Spleen (tissue), 11 donors: ENCODE results near the gene CTLA4. TPM values are rescaled to one million over a fixed set of nuclear protein-coding genes. Genes with fewer than 3 reads are reported as not detected.

Source experiments
- DNase-seq: peaks from one replicate; pipeline ENCODE4 v3.0.0-alpha.2; 2020
- H3K27ac ChIP-seq, 8 donors: fragments of 200-600 bp; sonication (generic) in 7 of 8; 1 replicate in 4 of 8; 2 replicates in 4 of 8; pipeline versions ENCODE4 v1.5.0 to v1.8.0; 2016 to 2021; ENCODE audit warnings: inconsistent platforms in 4 of 8, mild to moderate bottlenecking in 4 of 8, moderate library complexity in 1 of 8
- H3K27me3 ChIP-seq, 7 donors: fragments of 200-600 bp; sonication (generic) in 6 of 7; replicated peaks in 1 of 7; 1 replicate in 4 of 7; 2 replicates in 3 of 7; pipeline versions ENCODE4 v1.5.0 to v1.8.0; 2016 to 2021; ENCODE audit warnings: inconsistent platforms in 3 of 7, mild to moderate bottlenecking in 1 of 7
- H3K36me3 ChIP-seq, 6 donors: fragments of 200-600 bp; sonication (generic) in 5 of 6; 1 replicate in 4 of 6; 2 replicates in 2 of 6; pipeline versions ENCODE4 v1.5.0 to v1.8.0; 2016 to 2021; ENCODE audit warnings: inconsistent platforms in 2 of 6
- H3K4me1 ChIP-seq, 6 donors: fragments of 200-600 bp; sonication (generic) in 5 of 6; 1 replicate in 3 of 6; 2 replicates in 3 of 6; pipeline versions ENCODE4 v1.5.0 to v1.8.0; 2016 to 2021; ENCODE audit warnings: inconsistent platforms in 3 of 6
- H3K4me3 ChIP-seq, 8 donors: fragments of 200-600 bp; sonication (generic) in 7 of 8; 1 replicate in 4 of 8; 2 replicates in 4 of 8; pipeline versions ENCODE4 v1.5.0 to v1.8.0; 2016 to 2021; ENCODE audit warnings: inconsistent platforms in 4 of 8, mild to moderate bottlenecking in 4 of 8, moderate library complexity in 2 of 8
- H3K9me3 ChIP-seq, 8 donors: fragments of 200-600 bp; sonication (generic) in 7 of 8; 1 replicate in 4 of 8; 2 replicates in 4 of 8; pipeline versions ENCODE4 v1.5.0 to v1.8.0; 2016 to 2021; ENCODE audit warnings: inconsistent platforms in 4 of 8
- CTCF ChIP-seq, 11 experiments: fragments of 200-600 bp in 7 of 11; fragments of 450-650 bp in 4 of 11; sonication (generic) in 4 of 11; IDR thresholded peaks in 8 of 11; conservative IDR thresholded peaks in 3 of 11; 1 replicate in 7 of 11; 2 replicates in 4 of 11; pipeline versions ENCODE4 v1.4.0 to v1.8.0; 2016 to 2021; ENCODE audit warnings: antibody characterized with exemption in 11 of 11, inconsistent platforms in 4 of 11, mild to moderate bottlenecking in 1 of 11
- POLR2A ChIP-seq, 3 donors: fragments of 450-650 bp; IDR thresholded peaks; one replicate each; pipeline ENCODE4 v1.5.1; 2017; ENCODE audit warnings: antibody characterized with exemption in 3 of 3, mild to moderate bottlenecking in 1 of 3
- POLR2AphosphoS5 ChIP-seq, 3 donors: sonication (generic); formaldehyde crosslinking; IDR thresholded peaks; one replicate each; pipeline ENCODE4 v1.5.1; 2017; ENCODE audit warnings: antibody characterized with exemption in 3 of 3
- WGBS, 5 donors: extraction: QIAGEN DNeasy Blood & Tissue Kit in 3 of 5; methylation state at CpG; one replicate each; pipeline versions ENCODE4 v1.1.5 to v1.1.7; 2013 to 2018; 5-methylcytosine and 5-hydroxymethylcytosine counted together
- intact Hi-C: fragments of 100-400 bp; cut with DNase I; formaldehyde crosslinking; loops from one replicate; pipeline ENCODE4 v1.15.0; 2023; ENCODE audit warnings: low total_unique reads
- polyA plus RNA-seq, 3 donors: library from polyadenylated mRNA; stranded (reverse); fragments of 200-250 nt; gene quantifications; one replicate each; pipeline ENCODE4 v1.2.1, GENCODE V29; 2013
- total RNA-seq, 7 donors: library from RNA; depleted of rRNA in 3 of 7; stranded (reverse); fragments of >200 nt in 3 of 7; fragmentation: NEBNext Ultra II Directional in 4 of 7; extraction: Animal tissue kit (Norgen Biotek cat#: 25700) in 4 of 7; gene quantifications; one replicate each; pipeline versions ENCODE4 v1.1.0 to v1.2.1, GENCODE V29; 2016 to 2021
- donor health status: healthy with polysubstance abuse.
- donor health status: DM: no; HTN: no; CAD: no; lungs with moderate emphysema.
- donor health status: DM: no; HTN: no; CAD: no.
- donor health status: Bipolar disorder and iron deficiency.
- donor health status: healthy.
- donor health status: DM: no; HTN: no; CAD: no.
- donor health status: DM: yes; HTN: yes; CAD: no.

CTLA4 gene
- total and polyA plus RNA-seq, 10 donors = 1.4 to 9.9 (median 2.9) TPM

GRCh38 chr2:203822240-203822639 is 45.3 kb upstream of the CTLA4 start:
- H3K27me3 ChIP-seq = peaks cover 0 to 64% (median 0%) of the 10 kb centered on the region in 7 donors
- WGBS, 5 donors = 87 to 94% (median 90%) methylated on average over 6 of the region's 6 CpGs
- no peak overlapping the region for H3K4me3 ChIP-seq
- no peak for TF ChIP-seq POLR2AphosphoS5 (IDR thresholded peaks at IDR 0.05)
- TF ChIP-seq CTCF (IDR thresholded peaks at IDR 0.05 in 8 of 11, conservative IDR thresholded peaks at IDR 0.05 in 3 of 11) = no peak
- TF ChIP-seq POLR2A (IDR thresholded peaks at IDR 0.05) = no peak
- H3K36me3 ChIP-seq = no peaks in the 10 kb centered on the region
- H3K4me1 ChIP-seq = no peaks in the 10 kb centered on the region
- no peak for DNase-seq
- intact Hi-C loops = no loop called here
- no peaks in the 10 kb centered on the region for H3K9me3 ChIP-seq
- no peak overlapping the region for H3K27ac ChIP-seq

- no peak overlapping the region for H3K4me3 ChIP-seq
- H3K36me3 ChIP-seq = no peaks in the 10 kb centered on the region
- H3K27me3 ChIP-seq = peaks cover 0 to 55% (median 0%) of the 10 kb centered on the region in 7 donors
- H3K9me3 ChIP-seq = peaks cover 0 to 5% (median 0%) of the 10 kb centered on the region in 8 donors
- intact Hi-C loops = no loop called here
- no peaks in the 10 kb centered on the region for H3K4me1 ChIP-seq
- 86 to 98% (median 90%) methylated on average over 3 of the region's 3 CpGs for WGBS, 5 donors
- TF ChIP-seq CTCF (IDR thresholded peaks at IDR 0.05 in 8 of 11, conservative IDR thresholded peaks at IDR 0.05 in 3 of 11) (no peak), POLR2AphosphoS5 (IDR thresholded peaks at IDR 0.05) (no peak), POLR2A (IDR thresholded peaks at IDR 0.05) (no peak)
- H3K27ac ChIP-seq = no peak overlapping the region
- no peak for DNase-seq
Measured at GRCh38 chr2:203823173-203823572, 44.4 kb upstream of the CTLA4 start.

GRCh38 chr2:203824057-203824456 is 43.5 kb upstream of the CTLA4 start:
- WGBS, 5 donors = 78 to 90% (median 87%) methylated on average over 4 of the region's 4 CpGs
- no peak for DNase-seq
- Histone ChIP-seq H3K36me3 (no peaks in the 10 kb centered on the region), H3K4me3 (no peak overlapping the region), H3K4me1 (no peaks in the 10 kb centered on the region), H3K27ac (no peak overlapping the region), H3K27me3 (peaks cover 0 to 55% (median 0%) of the 10 kb centered on the region in 7 donors), H3K9me3 (peaks cover 0 to 5% (median 0%) of the 10 kb centered on the region in 8 donors)
- TF ChIP-seq POLR2A (IDR thresholded peaks at IDR 0.05) (no peak), POLR2AphosphoS5 (IDR thresholded peaks at IDR 0.05) (no peak), CTCF (IDR thresholded peaks at IDR 0.05 in 8 of 11, conservative IDR thresholded peaks at IDR 0.05 in 3 of 11) (no peak)
- intact Hi-C loops = no loop called here

- H3K4me3 ChIP-seq = no peak overlapping the region
- TF ChIP-seq CTCF (IDR thresholded peaks at IDR 0.05 in 8 of 11, conservative IDR thresholded peaks at IDR 0.05 in 3 of 11) (no peak), POLR2A (IDR thresholded peaks at IDR 0.05) (no peak)
- DNase-seq = no peak
- no peaks in the 10 kb centered on the region for H3K4me1 ChIP-seq
- H3K27ac ChIP-seq = no peak overlapping the region
- intact Hi-C loops = no loop called here
- no peaks in the 10 kb centered on the region for H3K36me3 ChIP-seq
- WGBS, 5 donors = 84 to 90% (median 88%) methylated on average over 3 of the region's 3 CpGs
- H3K27me3 ChIP-seq = peaks cover 0 to 54% (median 0%) of the 10 kb centered on the region in 7 donors
- H3K9me3 ChIP-seq = peaks cover 0 to 5% (median 0%) of the 10 kb centered on the region in 8 donors
Measured at GRCh38 chr2:203824603-203825002, 43.0 kb upstream of the CTLA4 start.
